HG03432 (cell line): Measurements from ENCODE around the gene GNA12.
"Not testable (repeated sequence)": the region's sequence is repeated elsewhere in the genome, so short reads cannot be mapped to it uniquely, and the experiment has no call there.

Experiments
- ATAC-seq: cut with Tn5 transposase; IDR thresholded peaks from one replicate; pipeline ENCODE4 v1.9.1; 2021; ENCODE audit warnings: mild to moderate bottlenecking, moderate library complexity; ENCODE audit not compliant: unreplicated experiment

The GNA12 gene

GRCh38 chr7:2864999-2865670 is 21.0 kb upstream of the GNA12 start:
- ATAC-seq: peak; percentile 20

GRCh38 chr7:2864204-2864985 is 20.3 kb upstream of the GNA12 start:
- ATAC-seq: no peak

- ATAC-seq: peak; percentile 97
Observed at GRCh38 chr7:2863461-2864066, 19.5 kb upstream of the GNA12 start.

DNA sequence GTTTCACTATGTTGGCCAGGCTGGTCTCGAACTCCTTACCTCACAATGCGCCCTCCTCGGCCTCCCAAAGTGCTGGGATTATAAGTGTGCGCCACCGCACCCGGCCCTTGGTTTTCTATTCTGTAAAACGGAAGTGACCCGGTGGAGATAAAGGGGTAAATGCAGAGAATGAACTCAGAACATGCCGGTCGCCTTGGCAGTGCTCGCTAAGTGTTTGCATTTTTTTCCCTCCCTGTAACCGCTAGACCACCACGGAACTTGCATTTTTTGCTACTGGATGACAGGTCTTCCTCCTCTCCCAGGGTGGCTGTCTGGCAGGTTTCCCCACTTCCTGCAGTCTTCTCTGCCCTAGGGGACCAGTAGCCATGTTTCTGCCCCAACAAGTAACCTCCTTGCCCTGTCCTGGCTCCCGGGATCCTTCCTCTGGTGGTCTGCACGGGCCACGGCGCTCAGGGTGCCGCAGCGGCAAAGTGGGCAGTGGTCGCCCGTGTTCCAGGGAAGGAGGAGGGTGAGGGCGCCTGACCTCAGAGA is 18.8 kb upstream of the GNA12 start:
- peak; percentile 18 for ATAC-seq

DNA sequence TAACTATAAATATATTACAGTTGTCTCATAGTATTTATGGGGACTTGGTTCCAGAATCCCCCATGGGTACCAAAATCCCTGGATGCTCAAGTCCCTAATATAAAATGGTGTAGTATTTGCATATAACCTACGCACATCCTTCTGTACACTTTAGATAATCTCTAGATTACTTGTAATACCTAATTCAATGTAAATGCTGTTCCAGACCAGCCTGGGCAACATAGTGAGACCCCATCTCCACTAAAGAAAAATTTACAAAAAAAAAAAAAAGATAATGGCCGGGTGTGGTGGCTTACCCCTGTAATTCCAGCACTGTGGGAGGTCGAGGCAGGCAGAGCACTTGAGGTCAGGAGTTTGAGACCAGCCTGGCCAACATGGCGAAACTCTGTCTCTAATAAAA is 17.4 kb upstream of the GNA12 start:
- no peak for ATAC-seq

DNA sequence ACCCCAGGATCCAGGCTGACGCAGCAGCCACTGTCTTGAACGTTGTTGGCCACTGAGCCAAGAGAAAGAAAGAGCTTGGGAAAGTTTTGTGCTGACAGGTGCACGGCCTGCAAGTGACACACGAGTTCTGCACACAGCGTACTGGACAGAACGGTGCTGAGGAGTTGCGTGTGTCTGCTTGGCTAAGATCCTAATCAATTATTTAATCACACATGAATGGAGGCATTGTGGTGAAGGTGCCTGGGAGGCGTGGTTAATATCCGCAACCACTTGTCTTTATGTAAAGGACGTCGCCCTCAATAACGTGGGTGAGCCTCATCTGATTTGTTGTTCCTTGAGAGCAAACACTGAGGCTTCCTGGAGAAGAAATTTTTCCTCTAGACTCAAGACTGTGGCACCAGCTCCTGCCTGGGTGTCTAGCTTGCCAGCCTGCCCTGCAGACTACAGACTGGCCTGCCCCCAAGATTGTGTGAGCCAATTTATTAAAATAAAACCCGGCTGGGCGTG is 16.6 kb upstream of the GNA12 start:
- ATAC-seq: no peak

DNA sequence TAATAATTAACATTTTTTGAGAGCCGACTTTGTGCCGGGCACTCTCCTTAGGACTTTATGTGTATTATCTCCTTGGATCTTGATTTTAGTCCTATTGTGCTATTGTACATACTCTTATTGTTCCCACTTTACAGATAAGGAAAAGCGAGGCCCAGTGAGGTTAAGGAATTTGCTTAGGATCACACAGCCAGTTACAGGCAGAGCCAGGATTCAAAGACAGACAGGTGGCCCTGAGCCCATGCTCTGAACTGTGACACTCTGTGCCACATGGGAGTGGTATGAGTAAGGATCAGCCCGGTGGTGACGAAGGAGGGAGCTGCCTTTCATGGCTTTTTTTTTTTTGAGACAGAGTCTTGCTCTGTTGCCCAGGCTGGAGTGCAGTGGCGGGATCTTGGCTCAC is 15.8 kb upstream of the GNA12 start:
- no peak for ATAC-seq

DNA sequence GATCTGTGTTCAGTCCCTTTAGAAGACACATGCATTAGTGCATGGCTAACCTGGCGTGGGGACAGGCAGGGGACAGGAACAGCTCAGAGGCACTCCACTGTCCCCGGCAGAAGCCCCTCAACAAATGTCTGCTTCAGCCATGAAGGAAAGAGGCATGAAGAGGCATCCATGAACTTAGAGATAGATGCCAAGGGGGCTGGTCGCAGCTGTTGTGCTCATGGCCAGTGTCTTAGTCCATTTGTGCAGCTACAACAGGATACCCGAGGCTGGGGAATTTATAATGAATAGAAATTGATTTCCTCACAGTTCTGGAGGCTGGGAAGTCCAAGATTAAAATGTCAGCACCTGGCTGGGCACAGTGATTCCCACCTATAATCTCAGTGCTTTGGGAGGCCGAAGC is 14.5 kb upstream of the GNA12 start:
- no peak for ATAC-seq

DNA sequence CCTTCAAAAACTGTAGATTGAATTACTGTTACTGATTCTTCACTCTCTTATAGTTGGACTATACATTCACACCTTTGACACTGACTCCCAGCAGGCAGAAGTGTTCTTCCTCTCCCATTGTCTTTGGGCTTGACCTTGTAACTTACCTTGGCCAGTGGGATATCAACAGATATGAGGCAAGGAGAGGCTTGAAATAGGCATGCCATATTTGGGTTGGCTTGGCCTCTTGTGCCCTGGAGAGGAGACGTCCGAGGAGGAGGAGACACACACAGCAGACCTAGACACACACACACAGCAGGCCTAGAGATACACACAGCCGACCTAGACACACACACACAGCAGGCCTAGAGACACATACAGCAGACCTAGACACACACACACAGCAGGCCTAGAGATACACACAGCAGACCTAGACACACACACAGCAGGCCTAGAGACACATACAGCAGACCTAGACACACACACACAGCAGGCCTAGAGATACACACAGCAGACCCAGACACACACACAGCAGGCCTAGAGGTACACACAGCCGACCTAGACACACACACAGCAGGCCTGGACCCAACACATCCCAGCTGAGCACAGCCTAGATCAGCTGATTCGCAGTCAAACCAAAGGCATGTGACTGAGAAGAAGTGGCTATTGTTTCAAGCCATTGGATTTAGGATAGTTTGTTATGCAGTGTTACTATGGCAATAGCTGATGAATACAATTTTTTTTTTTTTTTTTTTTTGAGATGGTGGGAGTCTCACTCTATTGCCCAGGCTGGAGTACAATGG is 12.5 kb upstream of the GNA12 start:
- ATAC-seq: no peak

- ATAC-seq: no peak
Observed at GRCh38 chr7:2855386-2855785, 11.3 kb upstream of the GNA12 start.

GRCh38 chr7:2853552-2853951 is 9.4 kb upstream of the GNA12 start:
- ATAC-seq: not testable (repeated sequence)

DNA sequence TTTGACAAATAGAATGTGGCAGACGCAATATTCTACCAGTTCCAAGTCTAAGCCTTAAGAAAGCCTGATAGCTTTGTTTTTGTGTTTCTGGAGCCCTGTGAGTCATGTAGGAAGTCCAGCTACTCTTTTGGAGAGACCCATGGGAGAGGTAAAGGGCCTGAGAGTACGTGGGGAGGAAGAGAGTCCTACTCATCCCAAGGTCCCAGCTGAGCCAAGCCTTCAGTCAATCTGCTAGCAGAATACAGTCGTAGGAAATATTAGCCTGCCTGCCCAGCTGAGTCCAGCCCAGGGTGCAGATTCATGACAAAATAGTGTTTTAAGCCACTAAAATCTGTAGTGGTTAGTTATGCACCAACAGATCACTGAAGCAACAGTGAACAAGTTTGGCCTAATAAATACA is 9.0 kb upstream of the GNA12 start:
- no peak for ATAC-seq

DNA sequence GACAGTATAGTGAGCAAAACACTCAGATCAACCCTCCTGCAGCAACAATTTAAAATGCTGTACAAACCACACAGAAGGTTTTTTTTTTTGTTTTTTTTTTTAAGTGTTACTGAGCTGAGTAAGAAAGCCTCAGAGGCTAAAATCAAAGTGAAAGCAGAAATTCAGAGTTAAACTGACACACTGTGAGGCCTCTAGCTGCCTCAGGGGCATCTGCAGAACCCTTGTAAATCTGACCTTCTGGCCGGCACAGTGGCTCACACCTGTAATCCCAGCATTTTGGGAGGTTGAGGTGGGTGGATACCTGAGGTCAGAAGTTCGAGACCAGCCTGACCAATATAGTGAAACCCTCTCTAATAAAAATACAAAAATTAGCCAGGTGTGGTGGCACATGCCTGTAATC is 7.4 kb upstream of the GNA12 start:
- ATAC-seq: peak; percentile 69

- ATAC-seq: no peak
Observed at GRCh38 chr7:2849941-2850766, 6.0 kb upstream of the GNA12 start.

DNA sequence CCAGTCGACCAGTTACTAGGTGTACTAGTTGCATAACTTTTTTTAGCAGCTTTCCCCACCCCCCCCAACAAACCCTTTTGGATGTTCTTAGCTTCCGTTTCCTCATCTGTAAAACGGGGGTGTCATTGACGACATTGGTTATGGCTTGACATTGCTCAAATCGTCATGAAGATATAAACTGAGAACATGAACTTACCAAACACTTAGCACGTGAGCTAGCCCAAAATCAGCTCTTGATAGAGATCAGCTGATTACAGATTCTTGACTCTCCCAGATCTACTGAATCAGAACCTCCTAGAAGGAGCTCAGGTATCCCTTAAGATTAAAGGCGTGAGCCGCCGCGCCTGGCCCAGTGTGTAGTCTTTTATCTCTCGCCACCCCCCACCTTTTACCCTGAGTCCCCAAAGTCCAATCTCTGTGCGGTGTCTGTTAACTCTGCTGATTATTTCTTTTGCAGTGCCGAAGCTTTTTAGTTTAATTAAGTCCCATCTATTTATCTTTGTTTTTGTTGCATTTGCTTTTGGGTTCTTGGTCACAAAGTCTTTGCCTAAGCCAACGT is 1.0 kb upstream of the GNA12 start:
- ATAC-seq: no peak

DNA sequence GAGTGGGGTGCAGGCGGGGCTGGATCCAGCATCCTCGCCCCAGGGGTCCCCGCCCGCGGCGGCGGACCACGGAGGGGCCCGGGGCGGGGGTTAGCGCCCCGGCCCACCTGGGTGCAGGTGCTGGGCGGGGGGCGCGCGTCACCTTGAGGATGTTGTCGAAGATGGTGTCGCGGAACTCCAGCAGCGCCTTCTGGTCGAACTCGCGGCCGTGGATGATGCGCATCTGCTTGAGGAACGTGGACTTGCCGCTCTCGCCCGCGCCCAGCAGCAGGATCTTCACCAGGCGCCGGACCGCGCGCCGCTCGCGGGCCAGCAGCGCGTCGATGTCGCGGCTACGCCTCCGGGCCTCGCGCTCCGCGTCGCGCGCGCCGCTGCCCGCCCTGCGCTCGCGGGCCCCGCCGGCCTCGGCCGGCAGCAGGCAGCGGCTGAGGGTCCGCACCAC is 376 bp downstream of the GNA12 start:
- ATAC-seq: peak; percentile 30

GRCh38 chr7:2843191-2843685 is 870 bp downstream of the GNA12 start:
- ATAC-seq: no peak

DNA sequence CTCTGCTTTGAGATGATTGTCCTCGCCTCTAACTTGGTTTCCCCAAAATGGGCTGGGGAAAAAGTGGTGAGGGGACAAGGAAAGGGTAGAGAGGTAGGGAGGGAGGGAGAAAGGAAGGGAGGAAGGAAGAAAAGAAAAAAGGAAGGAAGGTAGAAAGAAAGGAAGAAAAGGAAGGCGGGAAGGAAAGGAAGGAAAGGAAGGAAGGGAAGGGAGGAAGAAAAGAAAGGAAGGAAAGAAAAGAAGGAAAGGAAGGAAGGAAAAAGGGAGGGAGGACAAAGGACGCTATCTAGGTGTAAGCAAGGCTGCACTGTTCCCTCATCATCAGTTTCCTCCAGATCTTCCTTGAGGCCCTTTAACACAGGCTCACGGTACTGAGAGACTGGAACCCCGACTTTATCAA is 2.2 kb downstream of the GNA12 start:
- no peak for ATAC-seq

- no peak for ATAC-seq
Observed at GRCh38 chr7:2840458-2840857, 3.6 kb downstream of the GNA12 start.
